Liver (tissue), 9 donors: ENCODE results near the gene SPOCK2. TPM values are rescaled to one million over a fixed set of nuclear protein-coding genes. Genes with fewer than 3 reads are reported as not detected.

Experiments
- DNase-seq: peaks from one replicate; pipeline ENCODE4 v3.0.0-alpha.2; 2017; ENCODE audit warnings: low spot score
- H3K27ac ChIP-seq, 2 donors: one replicate each; pipeline ENCODE4 v1.7.0; 2013; ENCODE audit warnings: inconsistent platforms in 2 of 2, low read length in 2 of 2, control low read depth in 1 of 2, low read depth in 1 of 2, mild to moderate bottlenecking in 1 of 2
- H3K27me3 ChIP-seq, 4 donors: one replicate each; pipeline versions ENCODE4 v1.6.1 to v1.7.0; 2013; ENCODE audit warnings: low read length in 3 of 4, inconsistent platforms in 1 of 4, mild to moderate bottlenecking in 1 of 4, moderate library complexity in 1 of 4; ENCODE audit not compliant: control insufficient read depth in 4 of 4, insufficient read depth in 4 of 4
- H3K36me3 ChIP-seq, 4 donors: one replicate each; pipeline versions ENCODE4 v1.6.1 to v1.7.0; 2013; ENCODE audit warnings: low read length in 3 of 4, mild to moderate bottlenecking in 3 of 4, low read depth in 1 of 4, moderate library complexity in 1 of 4; ENCODE audit not compliant: control insufficient read depth in 4 of 4, insufficient read depth in 3 of 4
- H3K4me1 ChIP-seq, 4 donors: one replicate each; pipeline versions ENCODE4 v1.6.1 to v1.7.0; 2013; ENCODE audit warnings: low read length in 3 of 4, mild to moderate bottlenecking in 3 of 4, moderate library complexity in 1 of 4; ENCODE audit not compliant: control insufficient read depth in 4 of 4, insufficient read depth in 4 of 4
- H3K4me3 ChIP-seq, 3 donors: one replicate each; pipeline versions ENCODE4 v1.6.1 to v1.7.0; 2013; ENCODE audit warnings: low read length in 3 of 3, control low read depth in 1 of 3, low read depth in 1 of 3, mild to moderate bottlenecking in 1 of 3
- H3K9ac ChIP-seq, 2 donors: one replicate each; pipeline ENCODE4 v1.7.0; 2013; ENCODE audit warnings: low read length in 2 of 2, mild to moderate bottlenecking in 2 of 2, moderate library complexity in 2 of 2, control low read depth in 1 of 2, low read depth in 1 of 2
- H3K9me3 ChIP-seq, 4 donors: one replicate each; pipeline versions ENCODE4 v1.6.1 to v1.7.0; 2013; ENCODE audit warnings: low read length in 3 of 4; ENCODE audit not compliant: control insufficient read depth in 4 of 4
- ATF3 ChIP-seq: IDR thresholded peaks from 2 replicates; pipeline ENCODE4 v1.6.1; 2016; ENCODE audit warnings: antibody characterized with exemption
- EGR1 ChIP-seq, 2 donors: IDR thresholded peaks; 2 replicates each; pipeline ENCODE4 v1.6.1; 2016 to 2018; ENCODE audit warnings: antibody characterized with exemption in 2 of 2, low read depth in 2 of 2
- FOXA2 ChIP-seq: IDR thresholded peaks from 2 replicates; pipeline ENCODE4 v1.6.1; 2016; ENCODE audit warnings: antibody characterized with exemption
- GABPA ChIP-seq, 2 donors: IDR thresholded peaks in 1 of 2; conservative IDR thresholded peaks in 1 of 2; 2 replicates each; pipeline ENCODE4 v1.6.1; 2016; ENCODE audit warnings: antibody characterized with exemption in 2 of 2, mild to moderate bottlenecking in 1 of 2, moderate library complexity in 1 of 2
- HNF4G ChIP-seq: IDR thresholded peaks from 2 replicates; pipeline ENCODE4 v1.6.1; 2016; ENCODE audit warnings: antibody characterized with exemption
- JUND ChIP-seq, 2 donors: IDR thresholded peaks; 2 replicates each; pipeline ENCODE4 v1.6.1; 2016; ENCODE audit warnings: antibody characterized with exemption in 2 of 2
- SP1 ChIP-seq: IDR thresholded peaks from 2 replicates; pipeline ENCODE4 v1.6.1; 2018; ENCODE audit warnings: antibody characterized with exemption, mild to moderate bottlenecking
- TAF1 ChIP-seq: conservative IDR thresholded peaks from 2 replicates; pipeline ENCODE4 v1.6.1; 2016; ENCODE audit warnings: antibody characterized with exemption, mild to moderate bottlenecking
- YY1 ChIP-seq: IDR thresholded peaks from 2 replicates; pipeline ENCODE4 v1.6.1; 2016; ENCODE audit warnings: antibody characterized with exemption, mild to moderate bottlenecking
- ZBTB33 ChIP-seq: IDR thresholded peaks from 2 replicates; pipeline ENCODE4 v1.6.1; 2016; ENCODE audit warnings: antibody characterized with exemption
- WGBS: extraction: QIAGEN DNeasy Blood & Tissue Kit; methylation state at CpG from one replicate; pipeline ENCODE4 v1.1.7; 2013; 5-methylcytosine and 5-hydroxymethylcytosine counted together
- polyA plus RNA-seq, 2 donors: library from polyadenylated mRNA; stranded (reverse) in 1 of 2; unstranded in 1 of 2; fragments of 200-250 nt in 1 of 2; fragments of >200 nt in 1 of 2; fragmentation: Nextera tagmentation in 1 of 2; extraction: Ambion mirVana in 1 of 2; gene quantifications; one replicate each; pipeline versions ENCODE4 v1.2.1 to v1.2.3, GENCODE V29; 2013 to 2015
- total RNA-seq, 2 donors: library from RNA; depleted of rRNA; stranded (reverse); fragments of >200 nt; gene quantifications; one replicate each; pipeline ENCODE4 v1.2.3, GENCODE V29; 2014
- donor health status: healthy.
- donor health status: healthy.
- donor health status: healthy.
- donor health status: healthy.
- donor health status: healthy.

SPOCK2 gene
- total and polyA plus RNA-seq, 4 donors: 0.36 to 1.7 (median 0.64) TPM

- H3K4me1 ChIP-seq: peaks cover 5 to 20% (median 10%) of the 10 kb centered on the region in 4 donors
- TF ChIP-seq JUND (IDR thresholded peaks at IDR 0.05) (no peak), YY1 (no peak), ZBTB33 (no peak), SP1 (no peak)
- H3K36me3 ChIP-seq: no peaks in the 10 kb centered on the region
- H3K9ac ChIP-seq: no peak overlapping the region
- peak overlapping the region in 1 of 2 donors; percentile 54 for H3K27ac ChIP-seq
- 5% methylated on average over 50 of the region's 50 CpGs for WGBS
- H3K9me3 ChIP-seq: no peaks in the 10 kb centered on the region
- no peak for DNase-seq
- H3K4me3 ChIP-seq: peak overlapping the region in 1 of 3 donors; percentile 26
- H3K27me3 ChIP-seq: peaks cover 0 to 4% (median 1%) of the 10 kb centered on the region in 4 donors
Measured at GRCh38 chr10:72087392-72087968, 871 bp downstream of the SPOCK2 start.

GRCh38 chr10:72086466-72087391 lies 1.6 kb downstream of the SPOCK2 start:
- Histone ChIP-seq H3K4me1 (peaks cover 5 to 20% (median 10%) of the 10 kb centered on the region in 4 donors), H3K36me3 (no peaks in the 10 kb centered on the region), H3K9ac (no peak overlapping the region), H3K27ac (peak overlapping the region in 1 of 2 donors; percentile 54), H3K4me3 (peak overlapping the region in 1 of 3 donors; percentile 26), H3K9me3 (no peaks in the 10 kb centered on the region), H3K27me3 (peaks cover 0 to 4% (median 1%) of the 10 kb centered on the region in 4 donors)
- 55% methylated on average over 61 of the region's 61 CpGs for WGBS
- TF ChIP-seq EGR1 (IDR thresholded peaks at IDR 0.05; ENCODE audit: low read depth in 2 of 2): no peak
- no peak for TF ChIP-seq HNF4G
- no peak for TF ChIP-seq TAF1
- no peak for TF ChIP-seq GABPA (IDR thresholded peaks at IDR 0.05 in 1 of 2, conservative IDR thresholded peaks at IDR 0.05 in 1 of 2)
- no peak for TF ChIP-seq SP1
- TF ChIP-seq ZBTB33: no peak
- TF ChIP-seq ATF3: no peak
- no peak for TF ChIP-seq FOXA2
- no peak for DNase-seq
